Activated naive CD4-positive, alpha-beta T cell treated with anti-CD3 and anti-CD28 coated beads, Interleukin-2, amount 50 U/mL, for 24 hours (primary cell): ENCODE measurements around the gene NEU2.
"Not testable (repeated sequence)": the region's sequence is repeated elsewhere in the genome, so short reads cannot be mapped to it uniquely, and the experiment has no call there.

ENCODE experiments used
- H3K27ac Mint-ChIP-seq: one replicate; pipeline ENCODE4 v1.8.0; 2021; ENCODE audit warnings: mild to moderate bottlenecking, mixed read lengths
- H3K27me3 Mint-ChIP-seq: one replicate; pipeline ENCODE4 v1.8.0; 2021; ENCODE audit warnings: mixed read lengths
- H3K36me3 Mint-ChIP-seq: one replicate; pipeline ENCODE4 v1.8.0; 2021; ENCODE audit warnings: mixed read lengths
- H3K4me1 Mint-ChIP-seq: one replicate; pipeline ENCODE4 v1.8.0; 2021; ENCODE audit warnings: mixed read lengths
- H3K4me3 Mint-ChIP-seq: one replicate; pipeline ENCODE4 v1.8.0; 2021; ENCODE audit warnings: mild to moderate bottlenecking, mixed read lengths
- H3K9me3 Mint-ChIP-seq: one replicate; pipeline ENCODE4 v1.8.0; 2021; ENCODE audit warnings: mixed read lengths

Gene NEU2

DNA sequence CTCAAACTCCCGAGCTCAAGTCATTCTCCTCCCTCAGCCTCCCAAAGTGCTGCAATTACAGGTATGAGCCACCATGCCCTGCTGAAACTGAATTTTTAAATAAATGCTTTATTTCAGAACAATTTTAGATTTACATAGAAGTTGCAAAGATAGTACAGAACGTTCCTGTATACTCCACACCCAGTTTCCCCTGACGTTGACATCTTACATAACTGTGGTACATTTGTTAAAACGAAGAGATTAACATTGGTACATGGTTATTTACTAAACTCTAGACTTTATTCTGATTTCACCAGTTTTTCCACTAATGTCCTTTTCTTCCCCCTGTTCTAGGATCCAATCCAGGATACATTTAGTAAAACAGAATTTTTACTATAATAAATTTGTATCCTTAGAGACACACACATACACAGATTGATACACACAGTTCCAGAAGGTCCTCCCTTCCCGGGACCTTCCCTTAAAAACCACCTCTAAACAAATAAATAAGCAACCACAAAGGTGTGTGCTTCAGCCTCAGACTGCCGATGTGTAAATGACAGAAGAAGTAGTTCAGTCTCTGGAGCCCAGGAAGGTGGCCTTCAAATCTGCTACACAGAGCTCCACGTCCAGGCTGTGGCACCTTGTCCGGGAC lies 6.9 kb downstream of the NEU2 start:
- Mint-ChIP-seq H3K9me3 (no peaks in the 10 kb centered on the region), H3K4me1 (no peaks in the 10 kb centered on the region), H3K4me3 (no peak overlapping the region), H3K27ac (no peak overlapping the region), H3K27me3 (no peaks in the 10 kb centered on the region), H3K36me3 (no peaks in the 10 kb centered on the region)

DNA sequence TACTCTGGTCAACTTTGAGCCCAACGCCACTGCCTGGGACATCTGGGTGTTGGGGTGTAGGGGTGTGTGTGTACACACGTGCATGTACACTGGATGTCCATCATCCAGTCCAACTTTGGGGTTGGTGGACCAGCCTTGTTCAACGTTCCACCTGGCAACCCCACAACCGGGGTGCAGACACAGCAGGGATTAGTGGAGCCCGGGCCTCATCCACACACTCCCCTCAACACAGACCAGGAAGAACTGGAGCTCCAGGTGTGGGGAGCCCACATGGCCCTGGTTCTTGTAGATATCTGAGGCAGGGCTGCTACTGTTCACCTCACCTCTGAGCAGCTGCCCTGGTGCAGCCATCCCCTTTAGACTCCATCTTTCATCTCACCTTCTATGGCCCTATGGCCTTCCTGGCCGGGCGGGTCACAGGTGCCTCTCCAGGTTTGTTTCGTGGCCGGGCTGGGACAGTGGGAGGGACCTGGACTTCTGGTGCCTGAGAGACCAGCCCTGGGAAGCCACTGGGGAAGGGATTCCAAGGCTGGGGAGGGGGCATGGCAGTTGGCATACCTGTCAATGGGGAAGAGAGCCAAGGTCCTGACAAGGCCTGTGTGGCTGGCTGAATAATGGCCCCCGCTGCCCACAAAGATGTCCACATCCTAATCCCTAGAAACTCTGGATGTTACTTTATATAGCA lies 7.5 kb downstream of the NEU2 start:
- H3K36me3 Mint-ChIP-seq = no peaks in the 10 kb centered on the region
- no peak overlapping the region for H3K27ac Mint-ChIP-seq
- H3K9me3 Mint-ChIP-seq = no peaks in the 10 kb centered on the region
- no peaks in the 10 kb centered on the region for H3K4me1 Mint-ChIP-seq
- H3K4me3 Mint-ChIP-seq = no peak overlapping the region
- H3K27me3 Mint-ChIP-seq = no peaks in the 10 kb centered on the region

DNA sequence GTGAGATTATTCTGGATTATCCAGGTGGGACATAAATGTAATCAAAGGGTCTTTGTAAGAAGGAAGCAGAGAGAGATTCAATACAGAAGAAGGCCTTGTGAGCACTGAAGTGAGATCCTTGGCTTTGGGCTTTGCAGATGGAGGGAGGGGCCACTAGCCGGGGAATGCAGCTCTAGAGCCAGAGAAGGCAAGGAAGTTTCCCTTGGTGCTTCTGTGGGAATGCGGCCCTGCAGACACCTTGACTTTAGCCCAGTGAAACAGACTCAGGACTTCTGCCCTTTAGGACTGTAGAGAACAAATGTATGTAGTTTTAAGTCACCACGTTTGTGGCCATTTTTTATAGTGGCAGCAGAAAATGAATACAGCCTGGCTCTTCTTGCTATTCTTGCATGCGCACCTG lies 8.1 kb downstream of the NEU2 start:
- Mint-ChIP-seq H3K27me3 (no peaks in the 10 kb centered on the region), H3K27ac (no peak overlapping the region), H3K4me1 (no peaks in the 10 kb centered on the region), H3K9me3 (no peaks in the 10 kb centered on the region), H3K4me3 (no peak overlapping the region), H3K36me3 (no peaks in the 10 kb centered on the region)

GRCh38 chr2:233041722-233042323 lies 9.4 kb downstream of the NEU2 start:
- no peaks in the 10 kb centered on the region for H3K27me3 Mint-ChIP-seq

GRCh38 chr2:233042549-233042948 lies 10.1 kb downstream of the NEU2 start:
- Mint-ChIP-seq H3K9me3 (no peaks in the 10 kb centered on the region), H3K36me3 (no peaks in the 10 kb centered on the region), H3K27me3 (no peaks in the 10 kb centered on the region), H3K4me1 (no peaks in the 10 kb centered on the region), H3K4me3 (no peak overlapping the region), H3K27ac (no peak overlapping the region)

More at GRCh38 chr2:233041722-233042323, 9.4 kb downstream of the NEU2 start:
- Mint-ChIP-seq H3K9me3 (no peaks in the 10 kb centered on the region), H3K4me3 (no peak overlapping the region), H3K36me3 (no peaks in the 10 kb centered on the region), H3K4me1 (no peaks in the 10 kb centered on the region), H3K27ac (no peak overlapping the region)

GRCh38 chr2:233044974-233045605 lies 12.6 kb downstream of the NEU2 start:
- Mint-ChIP-seq H3K27me3 (no peaks in the 10 kb centered on the region), H3K36me3 (no peaks in the 10 kb centered on the region), H3K9me3 (no peaks in the 10 kb centered on the region)

GRCh38 chr2:233047206-233047605 lies 14.7 kb downstream of the NEU2 start:
- Mint-ChIP-seq H3K27me3 (no peaks in the 10 kb centered on the region), H3K36me3 (no peaks in the 10 kb centered on the region), H3K27ac (no peak overlapping the region), H3K9me3 (no peaks in the 10 kb centered on the region), H3K4me1 (peaks cover 7% of the 10 kb centered on the region), H3K4me3 (no peak overlapping the region)

More at GRCh38 chr2:233044974-233045605, 12.6 kb downstream of the NEU2 start:
- H3K4me1 Mint-ChIP-seq = peaks cover 7% of the 10 kb centered on the region
- H3K4me3 Mint-ChIP-seq = no peak overlapping the region
- no peak overlapping the region for H3K27ac Mint-ChIP-seq

- Mint-ChIP-seq H3K27me3 (no peaks in the 10 kb centered on the region), H3K27ac (no peak overlapping the region), H3K9me3 (no peaks in the 10 kb centered on the region), H3K4me1 (peaks cover 7% of the 10 kb centered on the region), H3K36me3 (no peaks in the 10 kb centered on the region), H3K4me3 (no peak overlapping the region)
Observed at GRCh38 chr2:233047667-233048066, 15.2 kb downstream of the NEU2 start.

DNA sequence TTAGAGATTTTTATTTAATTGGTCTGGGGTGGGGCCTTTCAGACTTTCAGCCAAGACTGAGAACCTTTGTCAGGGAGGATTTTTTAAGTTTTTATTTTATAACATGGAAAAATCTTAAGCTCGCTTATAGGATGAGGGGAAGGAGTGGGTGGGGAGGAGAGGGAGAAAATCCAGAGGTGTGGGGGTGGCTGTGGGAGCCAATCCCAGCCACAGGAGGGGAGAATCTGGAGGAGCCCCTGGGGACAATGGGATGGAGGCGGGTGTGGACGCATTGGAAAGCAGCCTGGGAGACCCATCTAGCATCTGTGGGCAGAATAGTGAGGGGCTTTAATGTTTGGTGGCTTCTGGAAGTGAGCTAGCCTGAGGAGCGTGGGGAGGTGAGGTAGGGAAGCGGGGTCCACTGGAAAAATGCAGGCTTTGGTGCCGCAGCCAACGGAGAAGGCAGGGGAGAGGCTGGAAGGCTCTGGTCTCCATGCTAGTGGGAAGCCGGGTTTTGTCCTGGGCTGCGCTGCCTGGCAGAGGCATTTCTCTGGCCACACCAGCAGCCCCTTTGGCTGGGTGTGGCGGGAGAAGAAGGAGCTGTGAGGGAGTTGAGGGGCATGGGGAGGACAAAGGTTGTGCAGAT lies 16.2 kb downstream of the NEU2 start:
- Mint-ChIP-seq H3K27ac (no peak overlapping the region), H3K36me3 (no peaks in the 10 kb centered on the region), H3K4me3 (no peak overlapping the region), H3K9me3 (no peaks in the 10 kb centered on the region), H3K4me1 (peaks cover 8% of the 10 kb centered on the region), H3K27me3 (no peaks in the 10 kb centered on the region)

DNA sequence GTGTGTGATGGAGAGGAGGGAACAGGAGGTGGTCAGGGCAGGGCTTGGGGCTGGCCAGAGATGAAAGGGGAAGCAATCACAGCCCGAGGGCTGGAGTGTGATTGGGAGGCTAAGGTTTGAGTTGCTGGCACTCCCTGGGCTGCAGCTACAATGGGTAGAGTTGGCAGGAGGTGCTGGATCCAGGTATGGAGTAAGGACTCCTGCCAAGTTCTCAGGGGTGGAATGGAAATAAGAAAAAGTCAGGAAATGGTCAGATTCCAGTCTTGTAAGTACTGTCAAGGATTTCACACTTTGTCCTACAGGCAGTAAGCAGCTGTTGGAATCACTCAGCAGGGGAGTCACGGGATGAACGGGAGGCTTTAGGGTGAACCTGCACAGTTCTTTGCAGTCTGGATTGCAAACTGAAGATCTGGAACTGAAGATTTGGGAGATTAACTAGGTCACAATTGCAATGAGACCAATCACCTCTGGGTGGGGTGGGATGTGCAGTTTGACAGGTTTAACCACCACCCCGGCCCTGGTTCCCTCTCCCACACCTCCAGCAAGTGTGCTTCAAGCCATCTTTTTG lies 16.8 kb downstream of the NEU2 start:
- H3K27me3 Mint-ChIP-seq = no peaks in the 10 kb centered on the region

DNA sequence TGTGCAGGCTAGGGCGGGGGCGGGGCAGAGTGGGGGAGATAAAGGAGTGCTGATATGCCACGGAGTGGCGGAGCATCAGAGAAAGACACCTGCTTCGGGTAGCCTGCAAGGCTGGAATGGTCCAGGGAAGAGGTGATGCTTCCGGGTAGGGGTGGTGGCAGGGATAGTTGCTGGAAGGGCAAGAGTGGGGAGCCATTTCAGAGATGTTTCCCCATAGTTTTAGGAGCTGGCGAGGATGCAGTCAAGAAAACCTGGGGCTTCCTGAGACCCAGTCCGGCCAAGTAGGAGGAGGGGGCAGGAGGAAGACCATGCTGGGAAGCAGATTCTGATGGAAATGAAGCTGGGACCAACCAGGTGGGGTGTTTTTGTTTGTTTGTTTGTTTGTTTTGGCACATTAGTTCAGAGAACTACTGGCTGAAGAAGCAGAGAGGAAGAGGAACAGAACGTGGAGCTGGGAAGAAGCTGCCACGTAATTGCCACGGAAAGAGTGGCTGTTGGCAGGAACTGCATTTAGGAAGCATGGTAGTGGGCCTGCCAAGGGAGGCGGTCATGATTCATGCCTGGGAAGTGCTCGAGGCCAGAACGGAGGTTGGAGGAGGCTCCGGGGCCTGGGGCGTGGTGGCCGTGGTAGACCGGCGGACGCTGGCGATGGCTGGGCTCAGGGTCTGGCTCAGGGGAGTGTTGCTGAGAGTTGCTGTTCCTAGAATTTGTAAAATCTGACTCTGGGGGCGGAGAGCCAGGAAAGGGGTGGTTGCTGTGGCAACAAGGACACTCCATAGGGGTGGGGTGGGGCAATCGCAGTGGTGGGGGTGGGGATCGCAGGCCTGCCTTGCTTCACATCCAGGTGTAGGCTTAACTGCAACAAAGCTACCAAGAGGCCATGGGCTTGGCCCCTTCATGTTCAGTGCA lies 19.0 kb downstream of the NEU2 start:
- Mint-ChIP-seq H3K36me3 (no peaks in the 10 kb centered on the region), H3K4me1 (peaks cover 13% of the 10 kb centered on the region), H3K9me3 (no peaks in the 10 kb centered on the region), H3K27me3 (no peaks in the 10 kb centered on the region), H3K27ac (no peak overlapping the region), H3K4me3 (no peak overlapping the region)

More for the DNA sequence above, 16.8 kb downstream of the NEU2 start:
- Mint-ChIP-seq H3K36me3 (no peaks in the 10 kb centered on the region), H3K9me3 (no peaks in the 10 kb centered on the region), H3K27ac (no peak overlapping the region), H3K4me3 (no peak overlapping the region), H3K4me1 (peaks cover 13% of the 10 kb centered on the region)

- H3K27ac Mint-ChIP-seq, H3K27me3 Mint-ChIP-seq, H3K9me3 Mint-ChIP-seq, H3K36me3 Mint-ChIP-seq, H3K4me3 Mint-ChIP-seq: not testable (repeated sequence)
- H3K4me1 Mint-ChIP-seq = peaks cover 13% of the 10 kb centered on the region
Observed at GRCh38 chr2:233052517-233052916, 20.0 kb downstream of the NEU2 start.

DNA sequence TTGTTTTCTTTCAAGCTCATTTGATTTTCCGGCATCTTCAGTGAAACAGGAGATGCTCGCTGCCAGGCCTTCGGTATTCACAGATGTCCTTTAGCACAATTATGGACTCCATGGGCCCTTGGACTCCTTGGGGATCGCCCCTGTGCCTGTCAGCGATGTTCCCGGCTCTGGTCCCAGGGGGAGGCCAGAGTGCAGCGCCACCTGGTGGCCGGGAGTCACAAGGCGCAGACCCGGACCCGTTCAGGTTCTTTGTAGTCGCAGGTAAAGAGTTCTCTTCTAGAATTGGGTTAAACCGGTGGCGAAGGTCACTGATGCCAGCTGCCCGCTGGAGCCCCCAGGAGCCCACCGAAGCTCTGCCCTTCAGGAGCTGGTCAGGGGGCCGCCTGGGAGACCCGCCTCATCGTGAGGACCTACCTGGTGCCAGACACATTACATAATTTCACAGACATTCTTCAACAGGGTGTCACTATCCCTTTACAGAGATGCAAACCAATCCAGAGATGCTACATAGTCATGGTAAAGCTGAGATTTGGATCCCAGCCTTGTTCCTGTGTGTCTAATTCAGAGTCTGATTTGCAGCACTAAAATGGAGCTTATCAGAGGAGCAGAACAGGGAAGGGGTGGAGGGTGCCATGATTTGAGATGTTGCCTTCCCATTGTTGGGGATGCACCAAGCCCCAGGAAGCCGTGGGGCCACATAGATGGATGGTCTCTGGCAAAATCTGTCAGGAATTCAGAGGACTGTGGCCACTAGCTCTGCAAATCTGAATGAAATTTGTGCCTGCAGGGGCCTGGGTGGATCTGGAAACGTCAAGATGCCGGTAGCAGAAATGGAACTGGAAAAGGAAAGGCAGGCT lies 21.7 kb downstream of the NEU2 start:
- H3K9me3 Mint-ChIP-seq = no peaks in the 10 kb centered on the region
- no peaks in the 10 kb centered on the region for H3K27me3 Mint-ChIP-seq
- H3K27ac Mint-ChIP-seq = peak overlapping the region; percentile 68

GRCh38 chr2:233055362-233055761 lies 22.9 kb downstream of the NEU2 start:
- H3K27me3 Mint-ChIP-seq = no peaks in the 10 kb centered on the region
- no peak overlapping the region for H3K4me3 Mint-ChIP-seq
- H3K36me3 Mint-ChIP-seq = no peaks in the 10 kb centered on the region
- no peaks in the 10 kb centered on the region for H3K9me3 Mint-ChIP-seq
- H3K4me1 Mint-ChIP-seq = peaks cover 20% of the 10 kb centered on the region
- H3K27ac Mint-ChIP-seq = no peak overlapping the region

More for the DNA sequence above, 21.7 kb downstream of the NEU2 start:
- Mint-ChIP-seq H3K36me3 (no peaks in the 10 kb centered on the region), H3K4me3 (no peak overlapping the region), H3K4me1 (peaks cover 19% of the 10 kb centered on the region)
